Neural progenitor cell (in vitro differentiated cells): Measurements from ENCODE around the gene CYCS. TPM values are rescaled to one million over a fixed set of nuclear protein-coding genes. Genes with fewer than 3 reads are reported as not detected.
A peak's percentile ranks its signal among the peaks of the same experiment; 100 is the strongest.

Experiments
- DNase-seq: peaks from one replicate; pipeline ENCODE4 v3.0.0-alpha.2; 2016; ENCODE audit warnings: low spot score
- H2AFZ ChIP-seq: fragments of 200-600 bp; sonication (generic); replicated peaks from 2 replicates; pipeline ENCODE4 v1.6.1; 2016; ENCODE audit warnings: antibody characterized with exemption
- H3F3A ChIP-seq: fragments of 200-600 bp; sonication (generic); 2 replicates; pipeline ENCODE4 v1.6.1; 2016; ENCODE audit warnings: antibody characterized with exemption, low read depth
- H3K27ac ChIP-seq: fragments of 200-600 bp; sonication (generic); 2 replicates; pipeline ENCODE4 v1.5.1; 2016; ENCODE audit warnings: mild to moderate bottlenecking
- H3K27me3 ChIP-seq: fragments of 200-600 bp; sonication (generic); 2 replicates; pipeline ENCODE4 v1.6.1; 2016; ENCODE audit warnings: mild to moderate bottlenecking, moderate library complexity
- H3K36me3 ChIP-seq: fragments of 200-600 bp; sonication (generic); 2 replicates; pipeline ENCODE4 v1.5.1; 2016
- H3K4me1 ChIP-seq: fragments of 200-600 bp; sonication (generic); 2 replicates; pipeline ENCODE4 v1.6.1; 2016; ENCODE audit warnings: mixed run types
- H3K4me2 ChIP-seq: fragments of 200-600 bp; sonication (generic); 2 replicates; pipeline ENCODE4 v1.6.1; 2016
- H3K4me3 ChIP-seq: fragments of 200-600 bp; sonication (generic); 2 replicates; pipeline ENCODE4 v1.5.1; 2016
- H3K79me2 ChIP-seq: fragments of 200-600 bp; sonication (generic); 2 replicates; pipeline ENCODE4 v1.6.1; 2016; ENCODE audit warnings: low read depth
- H3K9ac ChIP-seq: fragments of 200-600 bp; sonication (generic); 2 replicates; pipeline ENCODE4 v1.6.1; 2016
- H3K9me3 ChIP-seq: fragments of 200-600 bp; sonication (generic); 2 replicates; pipeline ENCODE4 v1.5.1; 2016; ENCODE audit warnings: low read depth
- H4K20me1 ChIP-seq: fragments of 200-600 bp; sonication (generic); 2 replicates; pipeline ENCODE4 v1.6.1; 2016; ENCODE audit warnings: low read depth
- H3K27ac Mint-ChIP-seq: 3 replicates; pipeline ENCODE4 v1.8.0; 2021; ENCODE audit warnings: mixed read lengths
- H3K27me3 Mint-ChIP-seq: 2 replicates; pipeline ENCODE4 v1.8.0; 2022; ENCODE audit warnings: low read depth, mild to moderate bottlenecking, inconsistent platforms, moderate library complexity, mixed read lengths; ENCODE audit not compliant: insufficient read depth
- H3K36me3 Mint-ChIP-seq: 3 replicates; pipeline ENCODE4 v1.8.0; 2021; ENCODE audit warnings: mixed read lengths
- H3K4me1 Mint-ChIP-seq: 3 replicates; pipeline ENCODE4 v1.8.0; 2021; ENCODE audit warnings: mixed read lengths
- H3K4me3 Mint-ChIP-seq: 3 replicates; pipeline ENCODE4 v1.8.0; 2021; ENCODE audit warnings: mild to moderate bottlenecking, moderate library complexity, mixed read lengths
- H3K9me3 Mint-ChIP-seq: 3 replicates; pipeline ENCODE4 v1.8.0; 2020; ENCODE audit warnings: mixed read lengths
- CTCF ChIP-seq: fragments of 200-600 bp; sonication (generic); IDR thresholded peaks from 2 replicates; pipeline ENCODE4 v1.5.1; 2017; ENCODE audit warnings: antibody characterized with exemption, mild to moderate bottlenecking
- EZH2 ChIP-seq: fragments of 200-600 bp; sonication (generic); IDR thresholded peaks from 2 replicates; pipeline ENCODE4 v1.6.1; 2017; ENCODE audit warnings: antibody characterized with exemption, mild to moderate bottlenecking, moderate library complexity
- EZH2phosphoT487 ChIP-seq: fragments of 200-600 bp; sonication (generic); IDR thresholded peaks from 2 replicates; pipeline ENCODE4 v1.6.1; 2017; ENCODE audit warnings: antibody characterized with exemption
- total RNA-seq: library from RNA; depleted of rRNA; stranded (reverse); fragments of >200 nt; gene quantifications from 2 replicates; pipeline ENCODE4 v1.2.3, GENCODE V29; 2015; ENCODE audit warnings: low replicate concordance

The CYCS gene
- total RNA-seq, 1 donor from 2014 or later = 93.9 TPM

- H3K27ac Mint-ChIP-seq = no peak overlapping the region
- H3K36me3 ChIP-seq = no peaks in the 10 kb centered on the region
- H3K36me3 Mint-ChIP-seq = no peaks in the 10 kb centered on the region
- peaks cover 3% of the 10 kb centered on the region for H3K9me3 ChIP-seq
- H2AFZ ChIP-seq = no peak overlapping the region
- no peak overlapping the region for H3K4me3 Mint-ChIP-seq
- no peak overlapping the region for H3K4me3 ChIP-seq
- H3K4me1 ChIP-seq = no peaks in the 10 kb centered on the region
- no peak overlapping the region for H3K4me2 ChIP-seq
- no peak overlapping the region for H3K9ac ChIP-seq
- no peaks in the 10 kb centered on the region for H3F3A ChIP-seq
- peaks cover 3% of the 10 kb centered on the region for H3K27me3 Mint-ChIP-seq
- peaks cover 3% of the 10 kb centered on the region for H3K9me3 Mint-ChIP-seq
- H3K79me2 ChIP-seq = no peaks in the 10 kb centered on the region
- no peaks in the 10 kb centered on the region for H4K20me1 ChIP-seq
- H3K27ac ChIP-seq = no peak overlapping the region
- TF ChIP-seq EZH2 = no peak
- no peaks in the 10 kb centered on the region for H3K4me1 Mint-ChIP-seq
- no peaks in the 10 kb centered on the region for H3K27me3 ChIP-seq
- no peak for DNase-seq
Observed at GRCh38 chr7:25101817-25102216, 23.2 kb downstream of the CYCS start.

GRCh38 chr7:25098096-25099046 is 26.7 kb downstream of the CYCS start:
- peaks cover 15% of the 10 kb centered on the region for H3F3A ChIP-seq
- H2AFZ ChIP-seq = peak overlapping the region; percentile 76
- H3K36me3 ChIP-seq = no peaks in the 10 kb centered on the region
- no peaks in the 10 kb centered on the region for H3K27me3 ChIP-seq
- peaks cover 3% of the 10 kb centered on the region for H3K9me3 ChIP-seq
- peaks cover 2% of the 10 kb centered on the region for H3K4me1 Mint-ChIP-seq
- H3K4me3 Mint-ChIP-seq = no peak overlapping the region
- H3K4me1 ChIP-seq = no peaks in the 10 kb centered on the region
- no peak overlapping the region for H3K27ac Mint-ChIP-seq
- H3K27ac ChIP-seq = no peak overlapping the region
- peak; percentile 83 for DNase-seq
- H3K27me3 Mint-ChIP-seq = peaks cover 3% of the 10 kb centered on the region
- H3K4me2 ChIP-seq = no peak overlapping the region
- no peaks in the 10 kb centered on the region for H3K79me2 ChIP-seq
- no peaks in the 10 kb centered on the region for H3K36me3 Mint-ChIP-seq
- no peak overlapping the region for H3K9ac ChIP-seq
- H3K9me3 Mint-ChIP-seq = peaks cover 3% of the 10 kb centered on the region
- no peak overlapping the region for H3K4me3 ChIP-seq
- no peak for TF ChIP-seq EZH2phosphoT487
- TF ChIP-seq CTCF = peak; percentile 94
- H4K20me1 ChIP-seq = no peaks in the 10 kb centered on the region

- H3K4me2 ChIP-seq = no peak overlapping the region
- Mint-ChIP-seq H3K27me3 (peaks cover 3% of the 10 kb centered on the region), H3K4me1 (peaks cover 12% of the 10 kb centered on the region), H3K9me3 (peaks cover 3% of the 10 kb centered on the region), H3K4me3 (no peak overlapping the region), H3K36me3 (no peaks in the 10 kb centered on the region), H3K27ac (no peak overlapping the region)
- peaks cover 8% of the 10 kb centered on the region for H3K4me1 ChIP-seq
- H3K36me3 ChIP-seq = no peaks in the 10 kb centered on the region
- H3F3A ChIP-seq = peaks cover 15% of the 10 kb centered on the region
- no peaks in the 10 kb centered on the region for H3K27me3 ChIP-seq
- TF ChIP-seq EZH2phosphoT487 (no peak), EZH2 (no peak), CTCF (no peak)
- no peak overlapping the region for H3K27ac ChIP-seq
- H4K20me1 ChIP-seq = no peaks in the 10 kb centered on the region
- peaks cover 3% of the 10 kb centered on the region for H3K9me3 ChIP-seq
- H3K9ac ChIP-seq = no peak overlapping the region
- no peaks in the 10 kb centered on the region for H3K79me2 ChIP-seq
- no peak overlapping the region for H3K4me3 ChIP-seq
- H2AFZ ChIP-seq = no peak overlapping the region
- peak; percentile 40 for DNase-seq
Observed at GRCh38 chr7:25095516-25096345, 29.3 kb downstream of the CYCS start.
